Prostate gland (tissue), 2 donors: Measurements from ENCODE around the gene S100A5. TPM values are rescaled to one million over a fixed set of nuclear protein-coding genes. Genes with fewer than 3 reads are reported as not detected.
"Not testable (repeated sequence)": the region's sequence is repeated elsewhere in the genome, so short reads cannot be mapped to it uniquely, and the experiment has no call there.

Source experiments
- DNase-seq: peaks from one replicate; pipeline ENCODE4 v3.0.0-alpha.2; 2019; ENCODE audit warnings: low spot score
- H3K27ac ChIP-seq, 2 donors: fragments of 200-600 bp; sonication (generic); 2 replicates each; pipeline ENCODE4 v1.5.1; 2017 to 2019
- H3K27me3 ChIP-seq: fragments of 200-600 bp; sonication (generic); replicated peaks from 2 replicates; pipeline ENCODE4 v1.5.1; 2019; ENCODE audit not compliant: insufficient read depth
- H3K36me3 ChIP-seq, 2 donors: fragments of 200-600 bp; sonication (generic); 1 replicate in 1 of 2; 2 replicates in 1 of 2; pipeline versions ENCODE4 v1.5.1 to v1.8.1; 2017 to 2019
- H3K4me1 ChIP-seq: fragments of 200-600 bp; sonication (generic); replicated peaks from 2 replicates; pipeline ENCODE4 v1.5.1; 2019
- H3K4me3 ChIP-seq, 2 donors: fragments of 200-600 bp; sonication (generic); 2 replicates each; pipeline ENCODE4 v1.5.1; 2017 to 2019
- H3K9me3 ChIP-seq: fragments of 200-600 bp; sonication (generic); 2 replicates; pipeline ENCODE4 v1.5.1; 2017
- CTCF ChIP-seq, 4 experiments: fragments of 200-600 bp in 2 of 4; fragments of 450-650 bp in 2 of 4; sonication (generic) in 2 of 4; IDR thresholded peaks; 1 replicate in 3 of 4; 2 replicates in 1 of 4; pipeline ENCODE4 v1.5.1; 2016 to 2019; ENCODE audit warnings: antibody characterized with exemption in 4 of 4, mild to moderate bottlenecking in 2 of 4, moderate library complexity in 2 of 4
- POLR2A ChIP-seq: fragments of 450-650 bp; IDR thresholded peaks from one replicate; pipeline ENCODE4 v1.6.1; 2016; ENCODE audit warnings: antibody characterized with exemption, mild to moderate bottlenecking
- POLR2AphosphoS5 ChIP-seq: sonication (generic); formaldehyde crosslinking; IDR thresholded peaks from one replicate; pipeline ENCODE4 v1.6.1; 2017; ENCODE audit warnings: antibody characterized with exemption
- WGBS: methylation state at CpG from one replicate; pipeline ENCODE4 v1.1.5; 2018; 5-methylcytosine and 5-hydroxymethylcytosine counted together
- intact Hi-C: fragments of 100-400 bp; cut with DNase I; formaldehyde crosslinking; loops from one replicate; pipeline ENCODE4 v1.14.2; 2022
- total RNA-seq, 2 donors: library from RNA; depleted of rRNA; stranded (reverse); fragments of >200 nt; gene quantifications; one replicate each; pipeline ENCODE4 v1.1.0, GENCODE V29; 2016

Gene S100A5
- total RNA-seq, 2 donors from 2014 or later = not detected

GRCh38 chr1:153563483-153563901, 22.8 kb upstream of the S100A5 start:
- no peaks in the 10 kb centered on the region for H3K9me3 ChIP-seq
- H3K27ac ChIP-seq = no peak overlapping the region
- TF ChIP-seq CTCF (IDR thresholded peaks at IDR 0.05) = no peak
- TF ChIP-seq POLR2AphosphoS5 = no peak
- no peak for TF ChIP-seq POLR2A
- peaks cover 3% of the 10 kb centered on the region for H3K4me1 ChIP-seq
- H3K27me3 ChIP-seq = no peaks in the 10 kb centered on the region
- no peak for DNase-seq
- H3K36me3 ChIP-seq = no peaks in the 10 kb centered on the region
- intact Hi-C loops = no loop called here
- H3K4me3 ChIP-seq = no peak overlapping the region
- 73% methylated on average over 6 of the region's 6 CpGs for WGBS

DNA sequence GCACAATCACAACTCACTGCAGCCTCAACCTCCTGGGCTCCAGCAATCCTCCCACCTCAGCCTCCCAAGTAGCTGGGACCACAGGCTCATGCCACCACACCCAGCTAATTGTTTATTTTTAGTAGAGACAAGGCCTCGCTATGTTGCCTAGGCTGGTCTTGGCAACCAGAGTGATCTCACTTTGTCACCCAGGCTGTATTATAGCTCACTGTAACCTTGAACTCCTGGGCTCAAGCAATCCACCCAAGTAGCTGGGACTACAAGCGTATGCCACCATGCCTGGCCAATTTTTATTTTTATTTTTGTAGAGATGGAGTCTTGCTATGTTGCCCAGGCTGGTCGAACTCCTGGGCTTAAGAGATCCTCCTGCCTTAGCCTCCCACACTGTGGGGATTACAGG, 21.3 kb upstream of the S100A5 start:
- DNase-seq = not testable (repeated sequence)

DNA sequence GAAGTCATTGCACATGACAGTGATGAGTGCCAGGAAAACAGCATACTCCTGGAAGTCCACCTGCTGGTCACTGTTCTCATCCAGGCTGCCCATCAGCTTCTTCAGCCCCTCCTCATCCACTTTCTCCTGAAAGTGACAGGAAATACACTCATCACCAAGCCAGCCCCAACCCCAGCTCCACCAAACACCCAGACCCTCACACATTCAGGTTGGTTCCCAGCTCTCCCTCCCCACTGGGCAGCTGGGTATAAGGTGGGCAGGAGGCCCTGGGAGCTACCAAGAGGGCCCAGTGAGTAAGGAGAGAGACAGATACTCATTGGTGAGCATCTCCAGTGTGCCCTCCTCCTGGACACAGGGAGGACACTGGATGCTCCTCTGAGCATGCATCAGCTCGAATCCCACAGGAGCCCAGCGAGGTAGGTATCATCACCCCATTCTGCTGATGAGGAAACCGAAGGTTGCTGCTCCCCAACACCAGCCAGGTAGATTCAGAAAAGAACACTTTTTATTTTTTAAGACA, 20.8 kb upstream of the S100A5 start:
- H3K36me3 ChIP-seq = no peaks in the 10 kb centered on the region
- no peaks in the 10 kb centered on the region for H3K9me3 ChIP-seq
- WGBS = 88% methylated on average over 3 of the region's 3 CpGs
- no peaks in the 10 kb centered on the region for H3K27me3 ChIP-seq
- TF ChIP-seq CTCF (IDR thresholded peaks at IDR 0.05) = peak in 1 of 4 experiments; percentile 6
- no peak for TF ChIP-seq POLR2A
- H3K4me3 ChIP-seq = no peak overlapping the region
- no peak for DNase-seq
- no peak overlapping the region for H3K27ac ChIP-seq
- no peaks in the 10 kb centered on the region for H3K4me1 ChIP-seq
- intact Hi-C loops = no loop called here

More for the DNA sequence above, 21.3 kb upstream of the S100A5 start:
- H3K9me3 ChIP-seq, intact Hi-C loops, H3K4me3 ChIP-seq, H3K27ac ChIP-seq, H3K4me1 ChIP-seq, H3K36me3 ChIP-seq, H3K27me3 ChIP-seq: not testable (repeated sequence)
- 90% methylated on average over 3 of the region's 3 CpGs for WGBS

DNA sequence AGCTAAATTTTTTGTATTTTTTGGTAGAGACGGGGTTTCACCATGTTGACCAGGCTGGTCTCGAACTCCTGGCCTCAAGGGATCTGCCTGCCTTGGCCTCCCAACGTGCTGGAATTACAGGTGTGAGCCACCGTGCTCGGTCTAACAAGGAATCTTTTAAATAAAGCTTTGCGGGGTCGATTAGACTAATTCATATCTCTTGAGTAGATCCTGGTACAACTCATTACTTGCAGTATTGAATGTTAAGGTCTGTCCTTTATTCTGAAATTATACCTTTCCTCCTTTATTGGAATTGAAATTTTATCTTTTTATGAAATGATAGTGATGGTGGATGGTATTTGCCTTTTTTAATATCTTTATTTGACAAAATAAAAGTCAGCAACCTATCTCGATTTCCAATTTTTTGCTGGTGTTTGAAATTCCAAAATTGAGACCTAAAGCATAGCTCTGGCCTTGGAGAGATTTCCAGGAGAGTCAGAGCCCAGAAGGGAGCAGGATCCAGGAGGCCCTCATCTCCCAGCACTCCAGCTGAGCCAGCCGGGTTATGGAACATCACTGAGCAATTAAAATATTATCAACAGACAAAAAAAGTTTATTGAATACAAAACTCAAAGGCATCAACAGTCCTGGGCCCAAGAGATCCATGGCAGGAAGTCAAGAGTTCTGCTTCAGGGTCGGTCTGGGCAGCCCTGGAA, 20.2 kb upstream of the S100A5 start:
- H3K27ac ChIP-seq = no peak overlapping the region
- no peak overlapping the region for H3K4me3 ChIP-seq
- DNase-seq = no peak
- no peaks in the 10 kb centered on the region for H3K27me3 ChIP-seq
- intact Hi-C loops = no loop called here
- no peaks in the 10 kb centered on the region for H3K36me3 ChIP-seq
- no peak for TF ChIP-seq CTCF (IDR thresholded peaks at IDR 0.05)
- no peak for TF ChIP-seq POLR2A
- TF ChIP-seq POLR2AphosphoS5 = no peak
- no peaks in the 10 kb centered on the region for H3K9me3 ChIP-seq
- H3K4me1 ChIP-seq = no peaks in the 10 kb centered on the region
- 79% methylated on average over 10 of the region's 10 CpGs for WGBS

- DNase-seq = no peak
- TF ChIP-seq POLR2A (no peak), POLR2AphosphoS5 (no peak), CTCF (IDR thresholded peaks at IDR 0.05) (no peak)
- Histone ChIP-seq H3K27ac (no peak overlapping the region), H3K9me3 (no peaks in the 10 kb centered on the region), H3K27me3 (no peaks in the 10 kb centered on the region), H3K36me3 (no peaks in the 10 kb centered on the region), H3K4me3 (no peak overlapping the region), H3K4me1 (no peaks in the 10 kb centered on the region)
- intact Hi-C loops = no loop called here
- 98% methylated on average over 2 of the region's 2 CpGs for WGBS
Measured at GRCh38 chr1:153560241-153560640, 19.5 kb upstream of the S100A5 start.
